Fibroblast of lung (primary cell): ENCODE measurements around the gene ZNF302. TPM values are rescaled to one million over a fixed set of nuclear protein-coding genes. Genes with fewer than 3 reads are reported as not detected.

ENCODE experiments used
- DNase-seq, 2 donors: peaks; one replicate each; pipeline versions ENCODE4 v3.0.0 to v3.0.0-alpha.2; 2010; ENCODE audit warnings: low read depth in 2 of 2
- H2AFZ ChIP-seq: 2 replicates; pipeline ENCODE4 v1.5.1; 2012; ENCODE audit warnings: low read length, control low read depth, inconsistent platforms
- H3K27ac ChIP-seq: 2 replicates; pipeline ENCODE4 v1.5.1; 2011; ENCODE audit warnings: low read length, control low read depth; ENCODE audit not compliant: insufficient read depth
- H3K27me3 ChIP-seq: 2 replicates; pipeline ENCODE4 v1.5.1; 2011; ENCODE audit warnings: mild to moderate bottlenecking, low read length; ENCODE audit not compliant: control insufficient read depth, insufficient read depth
- H3K36me3 ChIP-seq: 2 replicates; pipeline ENCODE4 v1.5.1; 2011; ENCODE audit warnings: low read length; ENCODE audit not compliant: control insufficient read depth, insufficient read depth
- H3K4me1 ChIP-seq: 2 replicates; pipeline ENCODE4 v1.5.1; 2011; ENCODE audit warnings: low read length; ENCODE audit not compliant: control insufficient read depth, insufficient read depth; ENCODE audit errors: extremely low read depth
- H3K4me2 ChIP-seq: 2 replicates; pipeline ENCODE4 v1.5.1; 2011; ENCODE audit warnings: low read length, control low read depth; ENCODE audit not compliant: insufficient read depth; ENCODE audit errors: extremely low read depth
- H3K4me3 ChIP-seq, 4 experiments: fragments of 200-600 bp in 1 of 4; sonication (generic) in 1 of 4; replicated peaks in 1 of 4; 2 replicates each; pipeline ENCODE4 v1.5.1; 2011 to 2016; ENCODE audit warnings: low read length in 4 of 4, low read depth in 3 of 4, mild to moderate bottlenecking in 3 of 4, control low read depth in 2 of 4, inconsistent platforms in 1 of 4, mixed read lengths in 1 of 4; ENCODE audit not compliant: insufficient read depth in 1 of 4; ENCODE audit errors: control extremely low read depth in 1 of 4
- H3K79me2 ChIP-seq: 2 replicates; pipeline ENCODE4 v1.5.1; 2012; ENCODE audit warnings: mild to moderate bottlenecking, low read length, inconsistent platforms; ENCODE audit not compliant: control insufficient read depth, insufficient read depth
- H3K9ac ChIP-seq: 2 replicates; pipeline ENCODE4 v1.5.1; 2011; ENCODE audit warnings: mild to moderate bottlenecking, low read length, control low read depth; ENCODE audit not compliant: insufficient read depth
- H3K9me3 ChIP-seq: 2 replicates; pipeline ENCODE4 v1.5.1; 2012; ENCODE audit warnings: low read depth, low read length; ENCODE audit not compliant: control insufficient read depth, insufficient read depth
- H4K20me1 ChIP-seq: 2 replicates; pipeline ENCODE4 v1.5.1; 2011; ENCODE audit warnings: low read length; ENCODE audit not compliant: control insufficient read depth, insufficient read depth; ENCODE audit errors: extremely low read depth
- EZH2 ChIP-seq: IDR thresholded peaks from 2 replicates; pipeline ENCODE4 v1.5.1; 2012; ENCODE audit warnings: low read length, control low read depth, mild to moderate bottlenecking; ENCODE audit errors: missing control alignments
- polyA plus RNA-seq, 2 donors: library from polyadenylated mRNA; depleted of rRNA in 1 of 2; stranded (reverse) in 1 of 2; unstranded in 1 of 2; fragments of >200 nt; gene quantifications; 2 replicates each; pipeline ENCODE4 v1.2.1, GENCODE V29; 2011 to 2012; ENCODE audit warnings: missing spikeins in 1 of 2
- total RNA-seq: library from RNA; depleted of rRNA; stranded (reverse); fragments of >200 nt; gene quantifications from 2 replicates; pipeline ENCODE4 v1.2.1, GENCODE V29; 2014
- TF ChIP-seq, protein P1 (sequence below), 2 donors: IDR thresholded peaks in 1 of 2; conservative IDR thresholded peaks in 1 of 2; 1 replicate in 1 of 2; 2 replicates in 1 of 2; pipeline ENCODE4 v1.5.1; 2011 to 2012; ENCODE audit warnings: low read length in 2 of 2, control low read depth in 1 of 2, inconsistent platforms in 1 of 2, low read depth in 1 of 2, mild to moderate bottlenecking in 1 of 2

ZNF302 gene
- total and polyA plus RNA-seq, 2 donors (not counting 1 experiment from before 2014, with no cell fraction given) = 14.5 to 21.6 TPM

GRCh38 chr19:34722353-34722752 is 44.9 kb downstream of the ZNF302 start:
- TF ChIP-seq, protein P1, sequence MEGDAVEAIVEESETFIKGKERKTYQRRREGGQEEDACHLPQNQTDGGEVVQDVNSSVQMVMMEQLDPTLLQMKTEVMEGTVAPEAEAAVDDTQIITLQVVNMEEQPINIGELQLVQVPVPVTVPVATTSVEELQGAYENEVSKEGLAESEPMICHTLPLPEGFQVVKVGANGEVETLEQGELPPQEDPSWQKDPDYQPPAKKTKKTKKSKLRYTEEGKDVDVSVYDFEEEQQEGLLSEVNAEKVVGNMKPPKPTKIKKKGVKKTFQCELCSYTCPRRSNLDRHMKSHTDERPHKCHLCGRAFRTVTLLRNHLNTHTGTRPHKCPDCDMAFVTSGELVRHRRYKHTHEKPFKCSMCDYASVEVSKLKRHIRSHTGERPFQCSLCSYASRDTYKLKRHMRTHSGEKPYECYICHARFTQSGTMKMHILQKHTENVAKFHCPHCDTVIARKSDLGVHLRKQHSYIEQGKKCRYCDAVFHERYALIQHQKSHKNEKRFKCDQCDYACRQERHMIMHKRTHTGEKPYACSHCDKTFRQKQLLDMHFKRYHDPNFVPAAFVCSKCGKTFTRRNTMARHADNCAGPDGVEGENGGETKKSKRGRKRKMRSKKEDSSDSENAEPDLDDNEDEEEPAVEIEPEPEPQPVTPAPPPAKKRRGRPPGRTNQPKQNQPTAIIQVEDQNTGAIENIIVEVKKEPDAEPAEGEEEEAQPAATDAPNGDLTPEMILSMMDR (conservative IDR thresholded peaks at IDR 0.05 in 1 of 2, IDR thresholded peaks at IDR 0.05 in 1 of 2; ENCODE audit: low read depth in 1 of 2, low read length in 2 of 2) = no peak
- TF ChIP-seq EZH2 = no peak
- H3K36me3 ChIP-seq = no peaks in the 10 kb centered on the region
- no peak overlapping the region for H2AFZ ChIP-seq

DNA sequence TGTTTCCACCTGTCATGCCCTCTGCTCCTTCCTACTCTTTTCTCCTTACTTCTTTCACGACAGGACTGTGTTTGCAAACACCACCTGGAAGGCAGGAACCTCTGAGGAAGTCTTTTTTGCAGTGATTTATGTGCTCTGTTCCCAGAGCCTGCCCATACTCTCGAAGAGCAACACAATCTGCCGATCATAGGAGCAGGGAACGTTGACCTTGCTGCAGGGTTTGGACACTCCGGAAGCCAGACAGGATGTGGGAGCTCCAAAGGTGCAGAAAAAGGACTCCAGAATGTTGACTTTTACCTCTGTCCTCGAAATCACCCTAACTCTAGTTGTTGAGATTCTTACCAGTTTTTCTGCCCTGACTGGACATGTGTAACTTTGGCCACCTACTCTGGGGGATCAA is 47.9 kb downstream of the ZNF302 start:
- Histone ChIP-seq H3K36me3 (no peaks in the 10 kb centered on the region), H3K4me2 (no peak overlapping the region), H4K20me1 (no peaks in the 10 kb centered on the region), H2AFZ (no peak overlapping the region), H3K4me3 (no peak overlapping the region), H3K4me1 (no peaks in the 10 kb centered on the region), H3K27ac (no peak overlapping the region), H3K27me3 (no peaks in the 10 kb centered on the region), H3K9me3 (no peaks in the 10 kb centered on the region), H3K9ac (no peak overlapping the region), H3K79me2 (no peaks in the 10 kb centered on the region)
- DNase-seq = no peak
- TF ChIP-seq EZH2 = no peak
- TF ChIP-seq, protein P1 (conservative IDR thresholded peaks at IDR 0.05 in 1 of 2, IDR thresholded peaks at IDR 0.05 in 1 of 2; ENCODE audit: low read depth in 1 of 2, low read length in 2 of 2) = no peak

More at GRCh38 chr19:34722353-34722752, 44.9 kb downstream of the ZNF302 start:
- Histone ChIP-seq H3K27me3 (no peaks in the 10 kb centered on the region), H3K4me3 (no peak overlapping the region), H3K9me3 (no peaks in the 10 kb centered on the region), H3K9ac (no peak overlapping the region), H3K79me2 (no peaks in the 10 kb centered on the region), H4K20me1 (no peaks in the 10 kb centered on the region), H3K4me2 (no peak overlapping the region), H3K27ac (no peak overlapping the region), H3K4me1 (no peaks in the 10 kb centered on the region)
- no peak for DNase-seq

DNA sequence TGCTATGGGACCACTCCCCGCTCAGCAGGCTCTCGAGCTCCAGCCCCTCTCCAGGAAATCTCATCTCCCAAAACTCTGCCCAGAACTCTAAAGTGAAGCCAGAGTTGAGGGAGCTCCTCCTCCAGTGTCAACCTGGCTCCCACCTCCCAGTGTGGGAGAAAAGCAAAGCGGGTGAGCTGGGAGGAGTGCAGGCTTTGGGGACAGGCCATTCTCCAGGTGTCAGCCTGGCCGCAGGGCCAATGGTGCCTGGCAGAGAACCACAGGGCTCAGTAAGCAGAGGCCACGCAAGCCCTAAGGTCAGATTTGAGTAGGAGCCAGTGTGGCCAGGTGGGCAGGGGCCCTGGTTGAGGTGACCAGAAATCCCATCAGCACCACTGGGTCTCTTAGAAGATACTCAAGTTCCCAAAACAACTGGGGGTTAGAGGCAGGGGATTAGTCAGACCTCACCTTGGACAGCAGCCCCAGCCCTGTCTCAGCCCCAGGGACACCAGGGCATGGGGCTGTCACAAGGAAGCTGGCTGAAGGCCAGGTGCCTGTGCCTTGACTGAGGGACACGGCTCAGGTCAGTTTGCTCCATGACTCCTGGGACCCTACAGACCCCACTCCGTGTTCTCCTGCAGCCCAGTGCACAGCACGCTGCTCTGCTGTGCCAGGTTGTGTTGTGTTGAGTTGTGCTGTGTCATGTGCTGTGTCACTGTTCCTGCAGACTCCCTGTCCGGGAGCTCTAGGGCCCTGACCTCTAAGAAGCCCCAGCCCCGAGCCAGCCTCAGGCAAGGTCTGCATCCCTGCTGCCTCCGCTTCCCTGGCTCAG is 53.7 kb downstream of the ZNF302 start:
- no peaks in the 10 kb centered on the region for H3K27me3 ChIP-seq
- TF ChIP-seq EZH2 = no peak
- TF ChIP-seq, protein P1 (conservative IDR thresholded peaks at IDR 0.05 in 1 of 2, IDR thresholded peaks at IDR 0.05 in 1 of 2; ENCODE audit: low read depth in 1 of 2, low read length in 2 of 2) = no peak
- no peak overlapping the region for H2AFZ ChIP-seq
- H3K27ac ChIP-seq = no peak overlapping the region
- no peak overlapping the region for H3K9ac ChIP-seq
- H3K79me2 ChIP-seq = no peaks in the 10 kb centered on the region
- peaks cover 5% of the 10 kb centered on the region for H3K36me3 ChIP-seq
- no peak for DNase-seq
- no peak overlapping the region for H3K4me2 ChIP-seq
- H3K4me1 ChIP-seq = peaks cover 4% of the 10 kb centered on the region
- no peaks in the 10 kb centered on the region for H3K9me3 ChIP-seq
- H3K4me3 ChIP-seq = no peak overlapping the region
- H4K20me1 ChIP-seq = no peaks in the 10 kb centered on the region
